GM19035 (cell line): Measurements from ENCODE around the gene PLPP1.
"Not testable (repeated sequence)": the region's sequence is repeated elsewhere in the genome, so short reads cannot be mapped to it uniquely, and the experiment has no call there.

ENCODE experiments used
- ATAC-seq: cut with Tn5 transposase; IDR thresholded peaks from one replicate; pipeline ENCODE4 v1.9.1; 2021; ENCODE audit not compliant: unreplicated experiment

PLPP1 gene

DNA sequence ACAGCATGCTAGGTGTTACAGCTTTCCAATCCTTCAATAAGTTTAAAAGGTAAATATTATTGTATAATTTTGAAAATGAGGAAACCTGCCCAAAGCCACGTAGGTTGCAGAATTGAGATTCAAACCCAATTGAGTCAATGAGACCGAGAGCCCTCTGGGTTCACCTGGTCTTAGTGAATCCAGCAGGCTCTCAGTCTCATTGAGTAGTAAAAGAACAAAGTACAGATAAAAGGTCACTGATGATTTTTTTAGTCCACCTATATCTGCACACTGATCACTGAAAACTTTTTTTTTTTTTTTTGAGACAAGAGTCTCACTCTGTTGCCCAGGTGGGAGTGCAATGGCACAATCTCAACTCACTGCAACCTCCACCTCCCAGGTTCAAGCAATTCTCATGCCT is 27.2 kb downstream of the PLPP1 start:
- no peak for ATAC-seq

DNA sequence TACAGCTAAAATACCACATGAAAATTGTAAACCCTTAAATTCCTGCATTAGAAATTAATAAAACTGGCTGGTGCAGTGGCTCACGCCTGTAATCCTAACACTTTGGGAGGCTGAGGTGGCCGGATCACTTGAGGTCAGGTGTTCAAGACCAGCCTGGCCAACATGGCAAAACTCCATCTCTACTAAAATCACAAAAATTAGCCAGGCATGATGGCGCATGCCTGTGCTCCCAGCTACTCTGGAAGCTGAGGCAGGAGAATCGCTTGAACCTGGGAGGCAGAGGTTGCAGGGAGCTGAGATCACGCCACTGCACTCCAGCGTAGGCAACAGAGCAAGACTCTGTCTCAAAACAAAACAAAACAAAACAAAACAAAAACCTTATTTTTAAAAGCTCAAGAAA is 29.1 kb downstream of the PLPP1 start:
- not testable (repeated sequence) for ATAC-seq

DNA sequence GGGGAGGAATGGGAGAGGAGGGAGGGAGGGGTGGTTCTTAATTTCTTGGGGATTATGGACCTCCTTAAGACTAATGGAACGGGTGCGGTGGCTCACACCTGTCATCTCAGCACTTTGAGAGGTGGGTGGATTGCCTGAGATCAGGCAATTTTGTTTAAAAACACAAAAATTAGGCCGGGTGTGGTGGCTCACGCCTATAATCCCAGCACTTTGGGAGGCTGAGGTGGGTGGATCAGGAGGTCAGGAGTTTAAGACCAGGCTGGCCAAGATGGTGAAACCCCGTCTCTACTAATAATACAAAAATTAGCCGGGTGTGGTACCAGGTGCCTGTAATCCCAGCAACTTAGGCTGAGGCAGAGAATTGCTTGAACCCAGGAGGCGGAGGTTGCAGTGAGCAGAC is 30.8 kb downstream of the PLPP1 start:
- ATAC-seq, result not testable (repeated sequence)

DNA sequence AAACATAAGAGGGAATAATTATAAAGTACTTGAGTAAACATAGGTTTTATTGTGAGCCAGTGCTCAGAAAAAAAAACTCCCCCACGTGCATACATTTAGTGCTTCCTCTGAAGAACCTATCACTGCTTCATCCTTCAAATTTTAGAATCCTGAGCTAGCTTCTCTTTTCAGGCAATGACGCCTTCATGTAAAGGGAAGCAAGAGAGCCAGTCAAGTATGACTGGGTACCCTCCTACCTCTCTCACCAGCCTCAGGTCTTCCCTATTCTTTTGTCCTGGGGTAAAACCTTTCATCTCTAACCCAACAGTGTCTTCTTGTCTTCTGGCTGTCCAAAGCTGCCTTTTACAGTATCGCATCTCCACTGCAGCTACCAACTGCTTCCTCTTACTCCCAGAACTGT is 32.0 kb downstream of the PLPP1 start:
- ATAC-seq, result no peak

DNA sequence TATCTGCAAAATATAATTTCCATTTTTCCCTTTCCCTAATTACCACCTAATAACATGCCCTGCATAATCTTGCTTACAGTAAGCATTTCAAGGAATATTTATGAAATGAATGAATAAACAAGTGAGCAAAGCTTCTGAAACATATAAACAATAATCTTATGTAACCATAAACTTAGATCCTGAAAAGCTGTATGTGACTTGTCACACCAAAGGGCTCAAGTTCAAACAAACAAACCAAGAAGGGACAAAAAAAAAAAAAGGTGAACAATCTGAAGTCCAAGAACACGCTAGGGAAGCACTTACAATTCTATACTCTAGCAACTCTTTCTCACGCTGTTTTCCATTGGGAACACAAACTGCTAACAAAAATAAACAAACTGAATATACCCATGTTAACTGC is 36.3 kb downstream of the PLPP1 start:
- ATAC-seq, result no peak

DNA sequence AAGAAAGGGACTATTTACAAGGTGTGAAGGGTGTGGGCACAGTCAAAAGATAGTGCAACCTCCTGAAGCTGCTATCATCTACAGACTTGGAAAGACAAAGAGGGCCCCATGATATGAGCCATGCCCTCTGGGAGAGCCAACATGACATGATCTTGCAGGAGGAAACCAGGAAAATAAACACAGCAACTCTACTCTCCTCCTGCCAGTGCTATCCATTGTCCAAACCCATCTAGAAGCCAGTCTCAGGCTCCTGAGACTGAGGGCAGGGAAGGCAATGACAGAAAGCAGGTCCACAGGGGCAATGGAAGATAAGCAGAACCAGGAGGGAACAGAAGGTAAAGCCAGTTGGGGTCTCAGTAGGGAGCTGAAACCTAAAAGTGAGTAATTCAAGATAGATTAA is 37.1 kb downstream of the PLPP1 start:
- ATAC-seq, result no peak

DNA sequence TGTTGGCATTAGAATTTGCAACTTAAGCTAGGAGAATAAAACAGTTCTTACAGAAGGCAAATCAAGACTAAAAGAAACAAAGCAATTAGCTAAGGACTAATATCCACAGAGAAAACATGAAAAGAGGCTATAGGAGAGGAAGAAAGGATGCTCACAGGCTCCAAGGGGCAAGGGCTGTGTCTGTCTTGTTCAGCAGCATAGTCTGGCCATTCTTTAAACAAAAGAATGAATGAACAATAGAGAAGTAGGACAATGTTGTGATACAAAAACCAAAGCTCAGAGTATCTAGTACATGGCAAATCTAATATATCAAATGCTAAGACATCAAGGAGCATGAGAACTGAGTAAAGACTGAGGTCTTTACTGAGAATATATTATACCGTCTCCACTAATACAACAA is 39.5 kb downstream of the PLPP1 start:
- ATAC-seq, result no peak

DNA sequence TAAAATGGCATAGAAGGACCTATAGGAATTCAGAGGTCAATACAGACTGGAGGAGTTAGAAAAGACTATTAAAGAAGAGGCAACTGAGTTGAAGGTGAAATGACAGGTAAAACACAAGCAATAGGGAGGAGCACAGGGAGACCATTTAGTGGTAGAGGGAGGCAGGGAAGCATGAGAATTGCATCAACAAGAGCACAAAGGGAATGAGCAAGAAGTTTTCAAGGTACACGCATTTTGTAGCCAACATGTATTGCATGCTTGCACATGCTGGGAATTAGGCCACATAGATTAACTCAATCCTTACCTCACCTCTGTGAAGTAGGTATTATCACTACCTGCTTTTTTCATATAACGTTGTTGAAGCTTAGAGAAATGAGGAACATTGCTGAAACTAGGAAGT is 42.3 kb downstream of the PLPP1 start:
- ATAC-seq, result no peak

DNA sequence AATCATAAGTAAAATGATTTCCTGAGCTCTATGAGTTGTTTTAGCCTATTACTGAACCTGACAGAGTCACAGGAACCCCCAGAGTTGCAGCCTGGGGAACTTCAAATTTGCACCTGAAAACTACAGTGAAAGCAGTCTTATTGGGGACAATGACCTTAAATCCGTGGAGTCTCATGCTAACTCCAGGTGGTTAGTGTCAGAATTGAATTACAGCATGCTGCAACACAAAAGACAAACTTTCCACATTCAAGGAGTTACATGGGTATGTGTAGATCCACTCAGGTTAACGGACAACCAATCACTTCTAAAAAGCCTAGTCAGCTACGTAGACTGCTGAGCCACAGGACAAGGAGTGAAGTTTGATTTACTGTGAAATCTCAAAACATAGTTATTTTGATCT is 49.7 kb downstream of the PLPP1 start:
- ATAC-seq, result no peak

DNA sequence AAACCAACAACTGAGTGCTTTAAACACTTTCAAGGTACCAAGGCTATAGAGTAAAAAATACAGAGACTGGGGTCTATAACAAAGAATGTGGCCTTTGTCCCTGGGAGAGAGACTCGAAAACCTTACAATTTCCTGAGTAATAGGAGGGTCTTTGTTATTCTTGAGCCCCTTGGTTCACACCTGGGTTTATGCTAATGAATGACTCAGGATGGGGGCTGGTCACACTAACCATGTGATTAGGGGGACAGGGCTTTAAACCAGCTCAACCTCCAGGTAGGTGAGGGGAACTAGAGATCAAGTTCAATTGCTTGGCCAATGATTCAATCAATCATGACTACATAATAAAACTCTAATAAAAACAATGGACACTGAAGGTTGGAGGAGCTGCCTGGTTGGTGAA is 50.2 kb downstream of the PLPP1 start:
- ATAC-seq, result no peak

DNA sequence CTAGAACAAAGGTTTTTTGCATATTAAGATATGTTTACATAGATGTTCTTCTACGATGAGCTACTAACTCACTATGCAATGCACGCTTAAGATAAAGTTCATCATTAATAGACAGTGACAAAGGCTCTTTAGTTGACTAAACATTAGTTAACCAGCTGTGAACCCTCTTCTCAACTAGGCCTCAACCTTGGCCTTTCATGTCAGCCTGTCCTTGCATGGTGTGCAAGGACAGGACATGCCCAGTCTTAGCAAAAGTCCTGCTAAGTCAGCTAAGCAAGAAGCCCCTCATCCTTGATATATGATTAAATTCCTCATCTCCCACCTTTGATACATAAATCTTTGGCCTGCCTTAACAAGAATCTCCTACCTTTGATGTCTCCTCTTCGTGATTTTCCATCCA is 50.9 kb downstream of the PLPP1 start:
- ATAC-seq, result no peak

DNA sequence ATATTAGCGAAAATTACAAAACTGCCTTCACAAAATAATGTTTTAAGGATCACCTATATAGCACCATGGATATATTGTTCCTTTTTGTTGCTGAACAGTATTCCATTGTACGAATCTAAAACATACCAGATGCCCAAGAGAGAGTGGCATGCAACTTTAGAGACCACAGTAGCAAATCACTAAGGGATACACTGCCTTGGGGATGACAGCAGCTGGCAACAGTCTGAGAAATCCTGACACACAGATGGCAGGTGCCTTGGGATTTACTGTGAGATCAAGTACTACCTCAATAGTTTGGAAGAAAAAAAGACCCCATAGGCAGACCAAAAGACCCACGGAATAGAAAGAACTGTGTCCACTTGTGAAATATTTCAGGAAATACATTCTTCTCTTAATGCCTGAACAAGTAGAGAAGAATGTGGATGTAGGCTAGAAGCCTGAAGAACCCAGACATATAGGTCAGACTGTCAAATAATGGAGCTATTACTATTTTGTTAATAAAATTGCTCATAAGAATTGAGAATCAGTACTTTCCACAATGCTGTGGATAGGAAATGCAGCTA is 53.4 kb downstream of the PLPP1 start:
- ATAC-seq, result no peak

DNA sequence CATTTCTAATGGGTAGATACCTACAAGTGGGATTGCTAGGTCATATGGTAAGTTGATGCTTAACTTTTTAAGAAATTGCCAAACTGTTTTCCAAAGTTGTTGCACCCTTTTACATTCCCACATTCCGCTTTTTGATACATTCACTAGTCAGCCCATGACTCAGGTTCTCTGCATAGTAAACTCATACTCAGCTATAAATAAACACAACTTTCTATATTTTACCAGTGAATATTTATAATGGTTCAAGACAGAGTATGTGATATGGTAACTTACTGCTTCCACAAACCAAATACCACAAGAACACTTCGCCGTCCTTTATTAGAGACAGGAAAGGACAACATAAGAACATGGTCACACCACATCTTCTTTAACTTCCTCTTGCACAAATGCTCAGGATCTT is 54.0 kb downstream of the PLPP1 start:
- no peak for ATAC-seq

DNA sequence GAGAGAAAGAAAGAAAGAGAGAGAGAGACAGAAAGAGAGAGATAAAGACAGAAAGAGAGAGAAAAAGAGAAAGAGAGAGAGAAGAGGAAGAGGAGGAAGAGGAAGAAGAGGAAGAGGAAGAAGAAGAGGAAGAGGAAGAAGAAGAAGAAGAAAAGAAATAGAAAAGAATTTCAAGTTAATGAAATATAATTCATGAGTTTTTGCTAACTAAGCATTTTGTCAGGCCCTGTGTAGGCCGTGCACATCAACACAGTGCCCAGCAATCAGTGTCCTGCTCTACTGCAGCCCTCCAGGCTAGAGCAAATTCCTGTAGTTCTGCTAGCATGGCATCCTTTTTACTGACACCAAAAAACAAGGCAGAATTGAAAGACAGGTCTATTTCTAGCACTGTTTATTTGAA is 62.1 kb downstream of the PLPP1 start:
- no peak for ATAC-seq

DNA sequence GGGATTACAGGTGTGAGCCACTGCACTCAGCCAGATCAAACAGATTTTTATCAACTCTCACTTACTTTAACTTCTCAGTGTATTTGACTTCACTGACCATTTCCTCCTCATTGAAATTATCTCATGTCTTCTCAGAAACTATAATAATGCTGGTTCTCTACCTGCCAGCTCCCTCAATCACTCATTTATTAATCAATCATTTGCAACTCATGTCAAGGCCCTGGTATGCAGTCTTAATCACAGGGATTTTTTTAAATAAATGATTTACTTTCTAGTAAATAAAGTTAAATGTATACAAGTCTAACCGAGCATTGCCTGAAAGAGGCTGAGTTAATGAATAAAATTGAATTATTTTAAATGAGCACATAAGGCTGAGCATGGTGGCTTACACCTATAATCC is 63.3 kb downstream of the PLPP1 start:
- ATAC-seq, result no peak

DNA sequence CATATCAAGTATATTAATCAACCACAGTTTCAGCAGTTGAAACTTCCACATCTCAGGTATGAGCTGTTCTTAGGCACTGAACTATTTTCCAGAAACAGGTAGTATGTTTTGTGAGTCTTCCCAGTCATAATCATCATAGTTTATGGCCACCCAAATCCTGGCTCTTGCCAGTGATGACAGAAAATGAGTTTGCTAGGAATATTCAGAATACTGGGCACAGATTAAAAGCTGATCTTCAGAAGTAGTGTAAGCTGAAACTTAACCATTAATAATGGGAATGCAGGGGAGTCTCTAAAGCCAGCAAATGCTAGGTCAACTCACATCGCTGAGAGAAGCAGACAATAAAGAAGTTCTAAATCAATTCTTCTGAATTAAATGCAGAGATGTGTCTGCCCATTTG is 64.5 kb downstream of the PLPP1 start:
- ATAC-seq, result no peak

DNA sequence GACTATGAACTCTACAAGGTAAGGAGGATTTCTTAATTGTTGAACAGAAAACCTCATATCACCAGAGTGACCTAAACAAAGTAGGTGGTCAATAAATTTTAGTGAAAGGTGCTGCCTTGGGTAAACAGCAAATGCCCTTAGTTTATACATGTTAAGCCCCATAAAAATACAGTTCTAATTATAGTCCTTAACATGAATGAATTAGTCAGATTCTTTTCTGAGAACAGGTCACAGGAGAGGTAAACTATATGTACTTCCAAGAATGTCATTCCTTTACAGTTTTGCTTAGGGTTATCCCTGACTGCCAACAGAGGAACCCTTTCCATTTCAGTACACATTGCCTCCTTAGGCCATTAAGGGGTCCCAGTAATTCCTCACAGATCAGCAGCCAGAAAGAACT is 64.9 kb downstream of the PLPP1 start:
- no peak for ATAC-seq

DNA sequence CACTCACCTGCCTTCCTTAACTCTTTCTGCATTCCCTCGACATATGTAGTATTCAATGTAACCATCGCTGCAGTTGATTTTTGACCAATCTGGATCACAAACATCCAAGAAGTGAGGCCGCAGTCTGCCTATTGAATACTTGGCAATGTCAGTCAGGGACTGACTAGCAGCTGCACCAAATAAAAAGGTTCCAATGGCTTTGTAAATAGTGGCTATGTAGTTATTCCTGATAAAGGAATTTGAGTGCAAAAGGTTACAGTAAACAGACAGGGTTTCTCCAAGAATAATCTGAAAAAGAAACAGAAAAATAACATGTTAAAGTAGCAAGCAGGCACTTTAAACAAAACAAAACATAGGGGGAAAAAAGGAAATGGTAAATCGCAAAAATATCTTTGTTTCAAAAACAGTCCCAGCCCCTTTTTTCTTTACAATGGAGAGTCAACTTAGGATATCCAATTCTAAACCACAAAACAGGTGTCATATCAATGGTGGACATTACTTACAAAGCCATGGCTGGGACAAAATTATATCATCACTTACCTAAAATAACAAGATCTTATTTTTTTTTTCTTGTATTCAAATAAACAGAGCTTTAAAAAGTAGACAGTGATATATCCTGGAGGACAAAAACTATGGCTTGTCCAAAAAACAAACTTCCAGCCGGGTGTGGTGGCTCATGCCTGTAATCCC is 66.8 kb downstream of the PLPP1 start:
- no peak for ATAC-seq

DNA sequence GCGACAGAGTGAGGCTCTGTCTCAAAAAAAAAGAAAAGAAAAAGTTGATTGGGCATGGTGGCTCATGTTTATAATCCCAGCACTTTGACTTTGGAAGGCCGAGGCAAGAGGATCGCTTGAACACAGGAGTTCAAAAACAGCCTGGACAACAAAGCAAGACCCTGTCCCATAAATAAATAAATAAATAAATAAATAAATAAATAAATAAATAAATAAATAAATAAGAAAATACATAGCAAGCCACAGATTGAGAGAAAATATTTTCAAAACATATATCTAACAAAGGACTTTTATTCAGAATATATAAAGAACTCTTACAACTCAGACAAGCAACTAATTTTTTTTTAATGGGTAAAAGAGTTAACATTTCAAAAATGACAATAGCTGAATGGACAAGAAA is 71.2 kb downstream of the PLPP1 start:
- no peak for ATAC-seq

DNA sequence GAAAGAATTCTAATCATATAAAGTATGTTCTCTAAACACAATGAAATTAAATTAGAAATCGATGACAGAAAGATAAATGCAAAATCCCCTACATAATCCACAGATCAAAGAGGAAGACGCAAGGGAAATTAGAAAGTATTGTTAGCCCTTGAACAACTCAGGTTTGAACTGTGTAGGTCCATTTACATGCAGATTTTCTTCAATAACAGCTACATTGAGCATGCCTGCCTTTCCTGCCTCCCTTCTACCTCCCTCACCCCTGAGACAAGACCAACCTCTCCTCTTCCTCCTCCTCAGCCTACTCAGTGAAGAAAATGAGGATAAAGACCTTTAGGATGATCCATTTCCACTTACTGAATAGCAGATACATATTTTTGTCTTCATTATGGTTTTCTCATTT is 75.2 kb downstream of the PLPP1 start:
- no peak for ATAC-seq

DNA sequence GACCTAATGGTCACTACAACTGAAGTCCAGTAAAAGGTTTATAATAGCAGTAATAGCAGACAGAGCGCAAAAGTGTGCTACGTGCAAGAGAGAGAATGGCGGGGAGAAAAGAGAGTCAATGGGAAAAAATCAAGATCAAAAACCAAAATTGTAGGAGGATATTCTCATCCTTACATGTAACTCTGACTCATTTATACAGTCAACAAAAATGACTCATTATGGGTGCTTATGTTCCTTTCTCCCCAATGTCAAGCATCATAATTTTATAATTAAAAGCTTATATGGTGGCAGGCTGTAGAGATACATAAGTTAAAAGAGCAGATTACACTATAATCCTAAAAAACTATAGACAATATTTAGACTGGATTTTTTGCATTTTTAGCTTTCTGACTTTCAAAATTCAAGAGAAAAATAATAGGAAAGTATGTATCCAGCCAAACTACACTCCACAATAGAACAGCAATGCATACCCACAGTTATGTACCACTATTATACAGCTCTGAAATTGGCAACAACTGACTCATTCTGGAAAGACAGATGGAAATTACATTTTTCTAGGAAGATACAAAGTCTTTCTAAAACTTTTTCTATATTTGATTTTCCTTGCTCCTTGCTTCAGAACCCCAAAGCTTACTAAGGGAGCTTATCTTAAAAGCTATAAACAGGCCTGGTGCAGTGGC is 78.4 kb downstream of the PLPP1 start:
- ATAC-seq, result no peak

DNA sequence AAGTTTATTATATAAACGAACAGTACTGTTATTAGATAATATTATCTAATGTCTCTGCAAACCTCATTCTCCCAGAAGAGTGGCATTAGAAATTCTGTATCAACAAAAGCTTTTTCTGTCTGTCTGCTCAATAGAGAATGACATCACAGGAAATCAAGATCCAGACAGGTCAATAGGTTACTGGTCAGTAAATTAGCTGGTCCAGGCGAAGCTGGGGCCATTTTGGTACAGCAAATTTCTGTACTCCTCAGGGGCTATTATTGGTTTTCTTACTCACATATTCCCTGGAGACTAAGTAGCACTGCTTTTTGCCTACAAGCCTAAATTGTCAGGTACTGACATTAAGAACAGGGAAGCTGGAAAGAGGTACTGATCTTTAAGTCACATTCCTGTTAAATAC is 80.5 kb downstream of the PLPP1 start:
- no peak for ATAC-seq

DNA sequence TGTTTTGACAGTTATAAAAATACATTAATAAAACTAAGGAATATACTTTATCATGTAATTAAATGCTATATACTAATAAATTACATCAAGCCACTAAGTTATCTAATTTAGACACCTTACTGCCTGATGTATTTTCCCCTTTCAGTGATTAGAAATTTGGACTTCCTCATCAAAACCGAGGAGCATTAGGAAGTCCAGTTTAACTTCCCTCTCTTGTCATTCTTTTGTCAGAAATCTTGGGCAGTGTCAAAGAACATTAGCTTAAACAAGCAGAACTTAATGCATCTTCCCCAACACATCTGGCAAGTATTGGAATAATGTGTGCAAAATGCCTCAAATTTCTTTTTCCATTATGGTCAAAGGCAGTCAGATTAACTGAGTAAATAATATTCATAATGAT is 81.6 kb downstream of the PLPP1 start:
- ATAC-seq, result no peak
